Astrocyte (in vitro differentiated cells and primary cell): ENCODE data around the gene LRWD1.
"Not testable (repeated sequence)": the region's sequence is repeated elsewhere in the genome, so short reads cannot be mapped to it uniquely, and the experiment has no call there.

Experiments
- EZH2 ChIP-seq: IDR thresholded peaks from 2 replicates; pipeline ENCODE4 v1.6.1; 2012; ENCODE audit warnings: mild to moderate bottlenecking, low read length, inconsistent platforms; ENCODE audit not compliant: insufficient read depth
- TF ChIP-seq, protein P1 (sequence below): IDR thresholded peaks from 2 replicates; pipeline ENCODE4 v1.5.1; 2011; ENCODE audit warnings: low read depth, mild to moderate bottlenecking, inconsistent platforms, low read length, moderate library complexity; ENCODE audit not compliant: insufficient read depth

DNA sequence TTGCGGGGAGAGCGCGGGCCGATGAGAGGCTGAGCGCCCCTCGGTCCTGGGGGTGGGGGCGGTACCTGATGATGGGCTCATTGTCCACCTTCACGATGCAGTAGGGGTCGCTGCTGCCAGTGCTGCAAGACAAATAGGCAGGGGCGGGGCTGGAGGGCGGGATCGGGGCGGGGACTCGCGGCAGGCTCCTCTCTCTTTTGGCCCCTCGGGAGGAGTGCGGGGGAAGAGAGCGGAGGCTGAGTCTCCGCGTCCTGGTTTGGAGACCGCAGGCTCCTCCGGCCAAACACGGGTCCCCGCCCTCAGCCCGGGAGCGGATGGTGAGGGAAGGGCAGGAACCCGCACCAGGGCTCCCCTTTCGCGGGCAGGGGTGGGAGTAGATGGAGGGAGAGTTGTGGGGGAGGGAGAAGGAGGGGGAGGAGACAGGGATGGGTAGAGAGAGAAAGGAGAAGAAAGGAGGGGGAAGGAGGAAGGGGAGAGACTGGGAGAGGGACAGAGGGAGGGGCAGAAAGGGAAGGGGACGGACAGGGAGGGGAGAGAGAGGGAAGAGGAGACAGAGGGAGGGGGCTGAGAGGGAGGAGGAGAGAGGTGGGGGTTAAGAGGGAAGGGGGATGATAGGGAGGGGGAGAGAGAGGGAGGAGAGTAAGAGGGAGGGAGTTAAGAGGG lies 47.2 kb downstream of the LRWD1 start:
- TF ChIP-seq, protein P1, sequence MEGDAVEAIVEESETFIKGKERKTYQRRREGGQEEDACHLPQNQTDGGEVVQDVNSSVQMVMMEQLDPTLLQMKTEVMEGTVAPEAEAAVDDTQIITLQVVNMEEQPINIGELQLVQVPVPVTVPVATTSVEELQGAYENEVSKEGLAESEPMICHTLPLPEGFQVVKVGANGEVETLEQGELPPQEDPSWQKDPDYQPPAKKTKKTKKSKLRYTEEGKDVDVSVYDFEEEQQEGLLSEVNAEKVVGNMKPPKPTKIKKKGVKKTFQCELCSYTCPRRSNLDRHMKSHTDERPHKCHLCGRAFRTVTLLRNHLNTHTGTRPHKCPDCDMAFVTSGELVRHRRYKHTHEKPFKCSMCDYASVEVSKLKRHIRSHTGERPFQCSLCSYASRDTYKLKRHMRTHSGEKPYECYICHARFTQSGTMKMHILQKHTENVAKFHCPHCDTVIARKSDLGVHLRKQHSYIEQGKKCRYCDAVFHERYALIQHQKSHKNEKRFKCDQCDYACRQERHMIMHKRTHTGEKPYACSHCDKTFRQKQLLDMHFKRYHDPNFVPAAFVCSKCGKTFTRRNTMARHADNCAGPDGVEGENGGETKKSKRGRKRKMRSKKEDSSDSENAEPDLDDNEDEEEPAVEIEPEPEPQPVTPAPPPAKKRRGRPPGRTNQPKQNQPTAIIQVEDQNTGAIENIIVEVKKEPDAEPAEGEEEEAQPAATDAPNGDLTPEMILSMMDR, result not testable (repeated sequence)
- not testable (repeated sequence) for TF ChIP-seq EZH2
